HAP-1 (cell line): ENCODE data around the gene KHDRBS2.

ENCODE experiments used
- DNase-seq, 2 experiments: peaks; one replicate each; pipeline ENCODE4 v3.0.0-alpha.2; 2016 to 2020; ENCODE audit warnings: low spot score in 2 of 2
- H3K27me3 ChIP-seq: fragments of 250-450 bp; sonication (Bioruptor Pico); 2 replicates; pipeline ENCODE4 v1.5.1; 2020; ENCODE audit warnings: low read depth, mild to moderate bottlenecking, moderate library complexity
- H3K36me3 ChIP-seq: fragments of 250-450 bp; sonication (Bioruptor Pico); replicated peaks from 2 replicates; pipeline ENCODE4 v1.5.1; 2020; ENCODE audit warnings: mild to moderate bottlenecking
- H3K4me1 ChIP-seq: fragments of 250-450 bp; sonication (Bioruptor Pico); 2 replicates; pipeline ENCODE4 v1.5.1; 2020; ENCODE audit warnings: mild to moderate bottlenecking
- H3K4me3 ChIP-seq: fragments of 250-450 bp; sonication (Bioruptor Pico); 2 replicates; pipeline ENCODE4 v1.5.1; 2020; ENCODE audit warnings: mild to moderate bottlenecking, moderate library complexity
- H3K9me3 ChIP-seq: fragments of 250-450 bp; sonication (Bioruptor Pico); 2 replicates; pipeline ENCODE4 v1.5.1; 2020; ENCODE audit warnings: mild to moderate bottlenecking, moderate library complexity
- in situ Hi-C: fragments of 300-500 bp; cut with MboI; formaldehyde crosslinking; loops from 3 replicates; pipeline ENCODE4 v1.14.3; 2020; ENCODE audit warnings: low sequenced_read_pairs, inconsistent platforms, mixed read lengths

The KHDRBS2 gene

GRCh38 chr6:62265906-62266525 lies 20.0 kb downstream of the KHDRBS2 start:
- Histone ChIP-seq H3K9me3 (no peaks in the 10 kb centered on the region), H3K36me3 (no peaks in the 10 kb centered on the region), H3K4me1 (no peaks in the 10 kb centered on the region), H3K27me3 (no peaks in the 10 kb centered on the region), H3K4me3 (no peak overlapping the region)
- DNase-seq: no peak
- in situ Hi-C loops: no loop called here

- H3K36me3 ChIP-seq: no peaks in the 10 kb centered on the region
- no peaks in the 10 kb centered on the region for H3K9me3 ChIP-seq
- H3K4me3 ChIP-seq: no peak overlapping the region
- H3K4me1 ChIP-seq: no peaks in the 10 kb centered on the region
- in situ Hi-C loops: no loop called here
- H3K27me3 ChIP-seq: no peaks in the 10 kb centered on the region
- no peak for DNase-seq
Observed at GRCh38 chr6:62262283-62262682, 23.7 kb downstream of the KHDRBS2 start.

GRCh38 chr6:62246087-62246486 lies 39.9 kb downstream of the KHDRBS2 start:
- Histone ChIP-seq H3K9me3 (no peaks in the 10 kb centered on the region), H3K4me3 (no peak overlapping the region), H3K4me1 (no peaks in the 10 kb centered on the region), H3K36me3 (no peaks in the 10 kb centered on the region), H3K27me3 (no peaks in the 10 kb centered on the region)
- in situ Hi-C loops: no loop called here
- DNase-seq: no peak

GRCh38 chr6:62236784-62237183 lies 49.2 kb downstream of the KHDRBS2 start:
- H3K9me3 ChIP-seq: no peaks in the 10 kb centered on the region
- H3K4me3 ChIP-seq: no peak overlapping the region
- in situ Hi-C loops: no loop called here
- H3K4me1 ChIP-seq: no peaks in the 10 kb centered on the region
- no peak for DNase-seq
- no peaks in the 10 kb centered on the region for H3K27me3 ChIP-seq
- no peaks in the 10 kb centered on the region for H3K36me3 ChIP-seq

GRCh38 chr6:62229231-62229630 lies 56.8 kb downstream of the KHDRBS2 start:
- H3K4me1 ChIP-seq: no peaks in the 10 kb centered on the region
- no peaks in the 10 kb centered on the region for H3K9me3 ChIP-seq
- no peaks in the 10 kb centered on the region for H3K27me3 ChIP-seq
- in situ Hi-C loops: no loop called here
- H3K4me3 ChIP-seq: no peak overlapping the region
- DNase-seq: no peak
- H3K36me3 ChIP-seq: no peaks in the 10 kb centered on the region

GRCh38 chr6:62217866-62218265 lies 68.2 kb downstream of the KHDRBS2 start:
- in situ Hi-C loops: no loop called here
- H3K36me3 ChIP-seq: no peaks in the 10 kb centered on the region
- DNase-seq: no peak
- no peaks in the 10 kb centered on the region for H3K9me3 ChIP-seq
- H3K4me1 ChIP-seq: no peaks in the 10 kb centered on the region
- no peak overlapping the region for H3K4me3 ChIP-seq
- no peaks in the 10 kb centered on the region for H3K27me3 ChIP-seq

- H3K4me1 ChIP-seq: no peaks in the 10 kb centered on the region
- H3K4me3 ChIP-seq: no peak overlapping the region
- no peaks in the 10 kb centered on the region for H3K36me3 ChIP-seq
- in situ Hi-C loops: no loop called here
- H3K9me3 ChIP-seq: no peaks in the 10 kb centered on the region
- DNase-seq: no peak
- no peaks in the 10 kb centered on the region for H3K27me3 ChIP-seq
Observed at GRCh38 chr6:62202078-62202477, 83.9 kb downstream of the KHDRBS2 start.

GRCh38 chr6:62192593-62192992 lies 93.4 kb downstream of the KHDRBS2 start:
- Histone ChIP-seq H3K4me1 (no peaks in the 10 kb centered on the region), H3K27me3 (no peaks in the 10 kb centered on the region), H3K36me3 (no peaks in the 10 kb centered on the region), H3K9me3 (no peaks in the 10 kb centered on the region; the same call in 1 of the 2 replicates), H3K4me3 (no peak overlapping the region)
- no peak for DNase-seq
- in situ Hi-C loops: no loop called here

GRCh38 chr6:62175195-62175594 lies 110.8 kb downstream of the KHDRBS2 start:
- Histone ChIP-seq H3K4me1 (no peaks in the 10 kb centered on the region), H3K4me3 (no peak overlapping the region), H3K27me3 (no peaks in the 10 kb centered on the region), H3K36me3 (no peaks in the 10 kb centered on the region), H3K9me3 (no peaks in the 10 kb centered on the region)
- no peak for DNase-seq
- in situ Hi-C loops: no loop called here

GRCh38 chr6:62174548-62174947 lies 111.5 kb downstream of the KHDRBS2 start:
- no peak for DNase-seq
- H3K4me1 ChIP-seq: no peaks in the 10 kb centered on the region
- no peaks in the 10 kb centered on the region for H3K27me3 ChIP-seq
- H3K9me3 ChIP-seq: no peaks in the 10 kb centered on the region
- no peaks in the 10 kb centered on the region for H3K36me3 ChIP-seq
- in situ Hi-C loops: no loop called here
- H3K4me3 ChIP-seq: no peak overlapping the region

- Histone ChIP-seq H3K4me3 (no peak overlapping the region), H3K36me3 (no peaks in the 10 kb centered on the region), H3K27me3 (no peaks in the 10 kb centered on the region), H3K9me3 (no peaks in the 10 kb centered on the region), H3K4me1 (no peaks in the 10 kb centered on the region)
- DNase-seq: no peak
- in situ Hi-C loops: no loop called here
Observed at GRCh38 chr6:62167736-62168135, 118.3 kb downstream of the KHDRBS2 start.

GRCh38 chr6:62162858-62163257 lies 123.2 kb downstream of the KHDRBS2 start:
- DNase-seq: no peak
- Histone ChIP-seq H3K4me1 (no peaks in the 10 kb centered on the region), H3K4me3 (no peak overlapping the region), H3K36me3 (no peaks in the 10 kb centered on the region), H3K9me3 (no peaks in the 10 kb centered on the region), H3K27me3 (no peaks in the 10 kb centered on the region)
- in situ Hi-C loops: no loop called here

GRCh38 chr6:62152796-62153195 lies 133.2 kb downstream of the KHDRBS2 start:
- H3K36me3 ChIP-seq: no peaks in the 10 kb centered on the region
- in situ Hi-C loops: no loop called here
- DNase-seq: no peak
- H3K9me3 ChIP-seq: no peaks in the 10 kb centered on the region
- no peak overlapping the region for H3K4me3 ChIP-seq
- no peaks in the 10 kb centered on the region for H3K27me3 ChIP-seq
- H3K4me1 ChIP-seq: no peaks in the 10 kb centered on the region

- in situ Hi-C loops: no loop called here
- no peaks in the 10 kb centered on the region for H3K27me3 ChIP-seq
- H3K4me1 ChIP-seq: no peaks in the 10 kb centered on the region
- no peaks in the 10 kb centered on the region for H3K9me3 ChIP-seq
- H3K4me3 ChIP-seq: no peak overlapping the region
- no peaks in the 10 kb centered on the region for H3K36me3 ChIP-seq
- peak in 1 of 2 experiments; percentile 5 for DNase-seq
Observed at GRCh38 chr6:62150048-62150663, 135.9 kb downstream of the KHDRBS2 start.
